Esophagus muscularis mucosa (tissue), 4 donors: ENCODE measurements around the gene NFKBIL1. TPM values are rescaled to one million over a fixed set of nuclear protein-coding genes. Genes with fewer than 3 reads are reported as not detected.

ENCODE experiments used
- DNase-seq: peaks from one replicate; pipeline ENCODE4 v3.0.0-alpha.2; 2017; ENCODE audit errors: extremely low spot score
- H3K27ac ChIP-seq, 4 donors: fragments of 200-600 bp; sonication (generic); replicated peaks in 1 of 4; 1 replicate in 3 of 4; 2 replicates in 1 of 4; pipeline ENCODE4 v1.5.1; 2016 to 2019; ENCODE audit warnings: mild to moderate bottlenecking in 1 of 4
- H3K27me3 ChIP-seq, 4 donors: fragments of 200-600 bp; sonication (generic); one replicate each; pipeline versions ENCODE4 v1.5.1 to v1.6.0; 2016 to 2019
- H3K36me3 ChIP-seq, 4 donors: fragments of 200-600 bp; sonication (generic); one replicate each; pipeline ENCODE4 v1.5.1; 2016 to 2019
- H3K4me1 ChIP-seq, 4 donors: fragments of 200-600 bp; sonication (generic); one replicate each; pipeline ENCODE4 v1.5.1; 2016 to 2019
- H3K4me3 ChIP-seq, 4 donors: fragments of 200-600 bp; sonication (generic); 1 replicate in 2 of 4; 2 replicates in 2 of 4; pipeline ENCODE4 v1.5.1; 2016 to 2019; ENCODE audit warnings: mild to moderate bottlenecking in 4 of 4, moderate library complexity in 1 of 4
- H3K9me3 ChIP-seq, 4 donors: fragments of 200-600 bp; sonication (generic); 1 replicate in 3 of 4; 2 replicates in 1 of 4; pipeline ENCODE4 v1.5.1; 2016 to 2019
- CTCF ChIP-seq, 3 experiments: fragments of 200-600 bp in 2 of 3; fragments of 450-650 bp in 1 of 3; sonication (generic) in 2 of 3; IDR thresholded peaks; one replicate each; pipeline ENCODE4 v1.5.1; 2017 to 2019; ENCODE audit warnings: antibody characterized with exemption in 3 of 3, mild to moderate bottlenecking in 2 of 3, moderate library complexity in 1 of 3
- EP300 ChIP-seq: sonication (generic); formaldehyde crosslinking; IDR thresholded peaks from one replicate; pipeline ENCODE4 v1.6.1; 2017; ENCODE audit warnings: antibody characterized with exemption
- POLR2A ChIP-seq: fragments of 450-650 bp; IDR thresholded peaks from one replicate; pipeline ENCODE4 v1.6.1; 2017; ENCODE audit warnings: antibody characterized with exemption, moderate library complexity, mild to moderate bottlenecking, low read depth
- POLR2AphosphoS5 ChIP-seq, 2 donors: sonication (generic); formaldehyde crosslinking; IDR thresholded peaks; one replicate each; pipeline ENCODE4 v1.6.1; 2017; ENCODE audit warnings: antibody characterized with exemption in 2 of 2
- WGBS: methylation state at CpG from one replicate; pipeline ENCODE4 v1.1.5; 2018; 5-methylcytosine and 5-hydroxymethylcytosine counted together
- intact Hi-C: fragments of 100-400 bp; cut with DNase I; formaldehyde crosslinking; loops from one replicate; pipeline ENCODE4 v1.15.1; 2023
- total RNA-seq, 4 donors: library from RNA; depleted of rRNA; stranded (reverse); fragments of >200 nt; gene quantifications; one replicate each; pipeline versions ENCODE4 v1.1.0 to v1.2.1, GENCODE V29; 2016

Gene NFKBIL1
- total RNA-seq, 4 donors from 2014 or later: 24.4 to 42.6 (median 29.6) TPM

GRCh38 chr6:31579546-31580437, 32.4 kb downstream of the NFKBIL1 start:
- Histone ChIP-seq H3K9me3 (no peaks in the 10 kb centered on the region), H3K27me3 (no peaks in the 10 kb centered on the region), H3K27ac (peak overlapping the region in 1 of 4 donors; percentile 77), H3K36me3 (no peaks in the 10 kb centered on the region), H3K4me1 (peaks cover 17 to 25% (median 22%) of the 10 kb centered on the region in 4 donors), H3K4me3 (no peak overlapping the region)
- WGBS: 95% methylated on average over 8 of the region's 8 CpGs
- TF ChIP-seq EP300: no peak
- no peak for TF ChIP-seq CTCF (IDR thresholded peaks at IDR 0.05)
- TF ChIP-seq POLR2AphosphoS5 (IDR thresholded peaks at IDR 0.05): no peak
- TF ChIP-seq POLR2A: no peak
- DNase-seq: no peak
- intact Hi-C loops: loop anchor here (5.0 kb wide), 1 partner anchor 32 kb away; the partner anchor contains the start of genes ATP6V1G2 and NFKBIL1

- Histone ChIP-seq H3K9me3 (no peaks in the 10 kb centered on the region), H3K36me3 (no peaks in the 10 kb centered on the region), H3K27ac (peak overlapping the region; percentile 77 to 84 (median 80)), H3K4me3 (peak overlapping the region; percentile 67 to 86 (median 70)), H3K4me1 (peaks cover 17 to 25% (median 22%) of the 10 kb centered on the region in 4 donors), H3K27me3 (no peaks in the 10 kb centered on the region)
- WGBS: 39% methylated on average over 11 of the region's 11 CpGs
- no peak for DNase-seq
- intact Hi-C loops: loop anchor here (5.0 kb wide), 1 partner anchor 33 kb away; the partner anchor contains the start of genes ATP6V1G2 and NFKBIL1
- TF ChIP-seq POLR2A: no peak
- no peak for TF ChIP-seq CTCF (IDR thresholded peaks at IDR 0.05)
- TF ChIP-seq POLR2AphosphoS5 (IDR thresholded peaks at IDR 0.05): no peak
- TF ChIP-seq EP300: no peak
These were observed 33.0 kb downstream of the NFKBIL1 start for GRCh38 chr6:31580438-31580740.

GRCh38 chr6:31580807-31581433, 33.5 kb downstream of the NFKBIL1 start:
- H3K9me3 ChIP-seq: no peaks in the 10 kb centered on the region
- WGBS: under 1% methylated on average over 18 of the region's 62 CpGs
- TF ChIP-seq POLR2A (no peak), POLR2AphosphoS5 (IDR thresholded peaks at IDR 0.05) (peak; percentile 72 to 78), CTCF (IDR thresholded peaks at IDR 0.05) (peak in 2 of 3 experiments; percentile 94)
- H3K4me3 ChIP-seq: peak overlapping the region; percentile 67 to 86 (median 70)
- intact Hi-C loops: loop anchor here (1.0 to 5.0 kb wide), 2 partner anchors 17 to 34 kb away; partner anchors contain the start of genes ATP6V1G2 and NFKBIL1
- H3K4me1 ChIP-seq: peaks cover 17 to 25% (median 22%) of the 10 kb centered on the region in 4 donors
- DNase-seq: peak; percentile 97
- peak overlapping the region; percentile 77 to 84 (median 80) for H3K27ac ChIP-seq
- no peaks in the 10 kb centered on the region for H3K36me3 ChIP-seq
- no peaks in the 10 kb centered on the region for H3K27me3 ChIP-seq

- DNase-seq: no peak
- intact Hi-C loops: loop anchor here (1.0 to 5.0 kb wide), 2 partner anchors 17 to 34 kb away; partner anchors contain the start of genes ATP6V1G2 and NFKBIL1
- peak overlapping the region; percentile 67 to 86 (median 70) for H3K4me3 ChIP-seq
- H3K9me3 ChIP-seq: no peaks in the 10 kb centered on the region
- no peak for TF ChIP-seq CTCF (IDR thresholded peaks at IDR 0.05)
- TF ChIP-seq POLR2AphosphoS5 (IDR thresholded peaks at IDR 0.05): no peak
- no peak for TF ChIP-seq EP300
- no peak for TF ChIP-seq POLR2A
- H3K27me3 ChIP-seq: peaks cover 0 to 3% (median under 1%) of the 10 kb centered on the region in 4 donors
- WGBS: 24% methylated on average over 20 of the region's 21 CpGs
- peaks cover 17 to 24% (median 21%) of the 10 kb centered on the region in 4 donors for H3K4me1 ChIP-seq
- H3K36me3 ChIP-seq: no peaks in the 10 kb centered on the region
- peak overlapping the region; percentile 77 to 84 (median 80) for H3K27ac ChIP-seq
These were observed 34.2 kb downstream of the NFKBIL1 start for GRCh38 chr6:31581434-31582229.
